Neural progenitor cell (in vitro differentiated cells): ENCODE results near the gene ASRGL1. TPM values are rescaled to one million over a fixed set of nuclear protein-coding genes. Genes with fewer than 3 reads are reported as not detected.

ENCODE experiments used
- DNase-seq: peaks from one replicate; pipeline ENCODE4 v3.0.0-alpha.2; 2016; ENCODE audit warnings: low spot score
- H2AFZ ChIP-seq: fragments of 200-600 bp; sonication (generic); replicated peaks from 2 replicates; pipeline ENCODE4 v1.6.1; 2016; ENCODE audit warnings: antibody characterized with exemption
- H3F3A ChIP-seq: fragments of 200-600 bp; sonication (generic); 2 replicates; pipeline ENCODE4 v1.6.1; 2016; ENCODE audit warnings: antibody characterized with exemption, low read depth
- H3K27ac ChIP-seq: fragments of 200-600 bp; sonication (generic); 2 replicates; pipeline ENCODE4 v1.5.1; 2016; ENCODE audit warnings: mild to moderate bottlenecking
- H3K27me3 ChIP-seq: fragments of 200-600 bp; sonication (generic); 2 replicates; pipeline ENCODE4 v1.6.1; 2016; ENCODE audit warnings: mild to moderate bottlenecking, moderate library complexity
- H3K36me3 ChIP-seq: fragments of 200-600 bp; sonication (generic); 2 replicates; pipeline ENCODE4 v1.5.1; 2016
- H3K4me1 ChIP-seq: fragments of 200-600 bp; sonication (generic); 2 replicates; pipeline ENCODE4 v1.6.1; 2016; ENCODE audit warnings: mixed run types
- H3K4me2 ChIP-seq: fragments of 200-600 bp; sonication (generic); 2 replicates; pipeline ENCODE4 v1.6.1; 2016
- H3K4me3 ChIP-seq: fragments of 200-600 bp; sonication (generic); 2 replicates; pipeline ENCODE4 v1.5.1; 2016
- H3K79me2 ChIP-seq: fragments of 200-600 bp; sonication (generic); 2 replicates; pipeline ENCODE4 v1.6.1; 2016; ENCODE audit warnings: low read depth
- H3K9ac ChIP-seq: fragments of 200-600 bp; sonication (generic); 2 replicates; pipeline ENCODE4 v1.6.1; 2016
- H3K9me3 ChIP-seq: fragments of 200-600 bp; sonication (generic); 2 replicates; pipeline ENCODE4 v1.5.1; 2016; ENCODE audit warnings: low read depth
- H4K20me1 ChIP-seq: fragments of 200-600 bp; sonication (generic); 2 replicates; pipeline ENCODE4 v1.6.1; 2016; ENCODE audit warnings: low read depth
- H3K27ac Mint-ChIP-seq: 3 replicates; pipeline ENCODE4 v1.8.0; 2021; ENCODE audit warnings: mixed read lengths
- H3K27me3 Mint-ChIP-seq: 2 replicates; pipeline ENCODE4 v1.8.0; 2022; ENCODE audit warnings: low read depth, mild to moderate bottlenecking, inconsistent platforms, moderate library complexity, mixed read lengths; ENCODE audit not compliant: insufficient read depth
- H3K36me3 Mint-ChIP-seq: 3 replicates; pipeline ENCODE4 v1.8.0; 2021; ENCODE audit warnings: mixed read lengths
- H3K4me1 Mint-ChIP-seq: 3 replicates; pipeline ENCODE4 v1.8.0; 2021; ENCODE audit warnings: mixed read lengths
- H3K4me3 Mint-ChIP-seq: 3 replicates; pipeline ENCODE4 v1.8.0; 2021; ENCODE audit warnings: mild to moderate bottlenecking, moderate library complexity, mixed read lengths
- H3K9me3 Mint-ChIP-seq: 3 replicates; pipeline ENCODE4 v1.8.0; 2020; ENCODE audit warnings: mixed read lengths
- CTCF ChIP-seq: fragments of 200-600 bp; sonication (generic); IDR thresholded peaks from 2 replicates; pipeline ENCODE4 v1.5.1; 2017; ENCODE audit warnings: antibody characterized with exemption, mild to moderate bottlenecking
- EZH2 ChIP-seq: fragments of 200-600 bp; sonication (generic); IDR thresholded peaks from 2 replicates; pipeline ENCODE4 v1.6.1; 2017; ENCODE audit warnings: antibody characterized with exemption, mild to moderate bottlenecking, moderate library complexity
- EZH2phosphoT487 ChIP-seq: fragments of 200-600 bp; sonication (generic); IDR thresholded peaks from 2 replicates; pipeline ENCODE4 v1.6.1; 2017; ENCODE audit warnings: antibody characterized with exemption
- total RNA-seq: library from RNA; depleted of rRNA; stranded (reverse); fragments of >200 nt; gene quantifications from 2 replicates; pipeline ENCODE4 v1.2.3, GENCODE V29; 2015; ENCODE audit warnings: low replicate concordance

Gene ASRGL1
- total RNA-seq, 1 donor from 2014 or later: 56.8 TPM

GRCh38 chr11:62419314-62419929 is 82.2 kb downstream of the ASRGL1 start:
- Histone ChIP-seq H3K9ac (no peak overlapping the region), H3K4me3 (no peak overlapping the region), H3K79me2 (no peaks in the 10 kb centered on the region), H3K36me3 (no peaks in the 10 kb centered on the region), H3K4me1 (peaks cover 4% of the 10 kb centered on the region), H3K27me3 (no peaks in the 10 kb centered on the region), H3K27ac (no peak overlapping the region), H3K9me3 (no peaks in the 10 kb centered on the region), H2AFZ (no peak overlapping the region), H3K4me2 (no peak overlapping the region), H3F3A (peaks cover 15% of the 10 kb centered on the region), H4K20me1 (no peaks in the 10 kb centered on the region)
- TF ChIP-seq EZH2phosphoT487 (no peak), EZH2 (no peak), CTCF (no peak)
- H3K9me3 Mint-ChIP-seq: no peaks in the 10 kb centered on the region
- H3K4me1 Mint-ChIP-seq: peaks cover 18% of the 10 kb centered on the region
- no peak for DNase-seq
- H3K4me3 Mint-ChIP-seq: no peak overlapping the region
- H3K27ac Mint-ChIP-seq: no peak overlapping the region
- no peaks in the 10 kb centered on the region for H3K36me3 Mint-ChIP-seq
- peaks cover 2% of the 10 kb centered on the region for H3K27me3 Mint-ChIP-seq

- H3K4me2 ChIP-seq: no peak overlapping the region
- no peaks in the 10 kb centered on the region for H3K36me3 Mint-ChIP-seq
These were observed 82.7 kb downstream of the ASRGL1 start for GRCh38 chr11:62419943-62420342.

GRCh38 chr11:62420882-62421281 is 83.6 kb downstream of the ASRGL1 start:
- no peak overlapping the region for H3K9ac ChIP-seq
- H2AFZ ChIP-seq: no peak overlapping the region
- H3K9me3 ChIP-seq: no peaks in the 10 kb centered on the region
- no peaks in the 10 kb centered on the region for H3K36me3 ChIP-seq
- Mint-ChIP-seq H3K27ac (peak overlapping the region; percentile 18), H3K4me3 (no peak overlapping the region), H3K36me3 (no peaks in the 10 kb centered on the region), H3K27me3 (peaks cover 2% of the 10 kb centered on the region), H3K9me3 (no peaks in the 10 kb centered on the region), H3K4me1 (peaks cover 20% of the 10 kb centered on the region)
- no peak overlapping the region for H3K27ac ChIP-seq
- H3K27me3 ChIP-seq: no peaks in the 10 kb centered on the region
- H3F3A ChIP-seq: peaks cover 19% of the 10 kb centered on the region
- H3K4me3 ChIP-seq: no peak overlapping the region
- H3K4me1 ChIP-seq: peaks cover 4% of the 10 kb centered on the region
- no peak for DNase-seq
- no peak overlapping the region for H3K4me2 ChIP-seq
- TF ChIP-seq EZH2phosphoT487 (no peak), CTCF (no peak), EZH2 (no peak)
- no peaks in the 10 kb centered on the region for H3K79me2 ChIP-seq
- no peaks in the 10 kb centered on the region for H4K20me1 ChIP-seq

More at GRCh38 chr11:62419943-62420342, 82.7 kb downstream of the ASRGL1 start:
- DNase-seq: no peak
- H3K9ac ChIP-seq: no peak overlapping the region
- no peaks in the 10 kb centered on the region for H3K27me3 ChIP-seq
- no peaks in the 10 kb centered on the region for H3K9me3 Mint-ChIP-seq
- peaks cover 4% of the 10 kb centered on the region for H3K4me1 ChIP-seq
- no peak overlapping the region for H3K4me3 ChIP-seq
- no peaks in the 10 kb centered on the region for H3K36me3 ChIP-seq
- H3K4me1 Mint-ChIP-seq: peaks cover 20% of the 10 kb centered on the region
- H3K27me3 Mint-ChIP-seq: peaks cover 2% of the 10 kb centered on the region
- no peak for TF ChIP-seq EZH2phosphoT487
- TF ChIP-seq EZH2: no peak
- no peak for TF ChIP-seq CTCF
- no peak overlapping the region for H3K27ac Mint-ChIP-seq
- H3F3A ChIP-seq: peaks cover 19% of the 10 kb centered on the region
- no peaks in the 10 kb centered on the region for H3K79me2 ChIP-seq
- no peak overlapping the region for H3K27ac ChIP-seq
- no peak overlapping the region for H3K4me3 Mint-ChIP-seq
- H3K9me3 ChIP-seq: no peaks in the 10 kb centered on the region
- no peaks in the 10 kb centered on the region for H4K20me1 ChIP-seq
- no peak overlapping the region for H2AFZ ChIP-seq
